Measurements from ENCODE around the gene XRCC4. TPM values are rescaled to one million over a fixed set of nuclear protein-coding genes. Genes with fewer than 3 reads are reported as not detected.

Gene XRCC4
- total RNA-seq, 2 experiments from 2014 or later, result 14.0 to 15.2 TPM

DNA sequence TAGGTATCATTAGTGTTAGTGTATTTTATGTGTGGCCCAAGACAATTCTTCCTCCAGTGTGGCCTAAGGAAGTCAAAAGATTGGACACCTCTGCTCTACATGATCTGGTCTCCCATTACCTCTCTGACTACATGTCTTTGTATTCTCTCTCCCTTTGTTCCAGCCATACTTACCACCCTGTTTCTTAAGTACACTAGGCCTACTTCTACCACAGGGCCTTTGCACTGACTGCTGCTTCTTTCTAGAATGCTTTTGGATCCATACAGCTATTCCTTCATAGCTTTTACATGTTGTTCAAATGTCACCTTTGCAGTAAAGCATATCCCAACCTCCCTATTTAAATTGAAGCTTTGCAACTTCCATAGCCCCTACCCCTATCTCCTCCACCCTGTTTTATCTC lies 5.4 kb downstream of the XRCC4 start:
- Mint-ChIP-seq H3K9me3 (no peaks in the 10 kb centered on the region), H3K4me3 (no peak overlapping the region), H3K36me3 (peaks cover 4% of the 10 kb centered on the region), H3K27me3 (no peaks in the 10 kb centered on the region), H3K27ac (no peak overlapping the region), H3K4me1 (ENCODE audit: low read depth) (peaks cover 11% of the 10 kb centered on the region)
- ChIA-PET CTCF (no interaction called here), POLR2A (no interaction called here)
- intact Hi-C loops (cut with micrococcal nuclease), result no loop called here
- DNase-seq, result no peak

DNA sequence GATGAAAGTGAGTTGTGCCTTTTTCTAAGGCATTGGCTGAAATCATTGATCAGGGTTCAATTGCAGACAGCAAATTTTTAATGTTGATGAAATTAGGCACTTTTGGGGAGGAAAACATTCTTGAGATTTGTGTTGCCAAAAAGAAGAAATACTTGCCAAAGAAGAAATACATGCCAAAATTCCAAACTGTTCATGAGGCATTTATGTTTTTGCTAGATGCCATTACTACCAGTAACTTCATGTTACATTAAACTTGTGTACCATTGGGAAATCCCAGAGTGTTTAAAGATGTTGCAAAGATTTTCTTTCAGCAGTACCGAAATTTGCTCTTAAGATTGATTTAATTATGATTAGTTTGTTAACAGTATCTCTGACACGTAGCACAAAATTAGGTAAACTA lies 7.0 kb downstream of the XRCC4 start:
- CTCF ChIA-PET, result no interaction called here
- H3K4me3 Mint-ChIP-seq, result no peak overlapping the region
- peaks cover 4% of the 10 kb centered on the region for H3K36me3 Mint-ChIP-seq
- intact Hi-C loops (cut with micrococcal nuclease), result no loop called here
- H3K27me3 Mint-ChIP-seq, result no peaks in the 10 kb centered on the region
- no peaks in the 10 kb centered on the region for H3K4me1 Mint-ChIP-seq (ENCODE audit: low read depth)
- POLR2A ChIA-PET, result no interaction called here
- H3K27ac Mint-ChIP-seq, result no peak overlapping the region
- no peaks in the 10 kb centered on the region for H3K9me3 Mint-ChIP-seq
- DNase-seq, result no peak

DNA sequence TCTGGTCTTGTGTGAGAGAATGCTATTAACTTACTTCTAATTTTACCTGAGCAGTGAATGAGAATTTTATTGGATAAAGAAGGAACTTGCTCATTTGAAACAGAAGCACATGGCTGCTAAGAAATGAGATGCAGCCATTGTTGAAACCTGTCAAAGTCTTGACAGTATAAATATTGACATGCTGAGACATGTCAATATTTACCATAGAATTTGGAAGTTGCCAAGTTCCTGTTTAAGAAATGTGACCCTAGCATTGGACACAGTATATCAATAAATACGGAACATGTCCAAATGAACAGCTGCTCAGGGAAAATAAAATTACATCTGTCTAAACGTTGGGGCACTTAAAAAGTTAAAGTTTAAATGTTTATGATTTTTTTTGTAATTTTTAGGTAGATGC lies 7.8 kb downstream of the XRCC4 start:
- Mint-ChIP-seq H3K4me1 (ENCODE audit: low read depth) (no peaks in the 10 kb centered on the region), H3K9me3 (no peaks in the 10 kb centered on the region), H3K27ac (no peak overlapping the region), H3K4me3 (no peak overlapping the region), H3K36me3 (peaks cover 4% of the 10 kb centered on the region), H3K27me3 (no peaks in the 10 kb centered on the region)
- CTCF ChIA-PET, result interaction anchor here (0.6 kb wide), 1 partner anchor 24 kb away, joined by 3 read pairs; no protein-coding TSS in a partner anchor
- POLR2A ChIA-PET, result no interaction called here
- DNase-seq, result no peak
- intact Hi-C loops (cut with micrococcal nuclease), result no loop called here

DNA sequence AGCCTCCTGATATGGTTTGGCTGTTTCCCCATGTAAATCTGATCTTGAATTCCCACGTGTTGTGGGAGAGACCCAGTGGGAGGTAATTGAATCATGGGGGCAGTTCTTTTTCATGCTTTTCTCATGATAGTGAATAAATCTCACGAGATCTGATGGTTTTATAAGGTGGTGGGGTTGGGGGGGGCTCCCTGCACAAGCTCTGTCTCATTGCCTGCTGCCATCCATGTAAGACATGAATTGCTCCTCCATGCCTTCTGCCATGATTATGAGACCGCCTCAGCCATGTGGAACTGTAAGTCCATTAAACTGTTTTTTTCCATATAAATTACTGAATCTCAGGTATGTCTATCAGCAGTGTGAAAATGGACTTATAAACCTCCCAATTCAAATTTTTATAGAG lies 12.8 kb downstream of the XRCC4 start:
- H3K4me3 Mint-ChIP-seq, result no peak overlapping the region
- peaks cover 11% of the 10 kb centered on the region for H3K36me3 Mint-ChIP-seq
- H3K27me3 Mint-ChIP-seq, result no peaks in the 10 kb centered on the region
- peaks cover 22% of the 10 kb centered on the region for H3K4me1 Mint-ChIP-seq (ENCODE audit: low read depth)
- no peak overlapping the region for H3K27ac Mint-ChIP-seq
- ChIA-PET CTCF (no interaction called here), POLR2A (no interaction called here)
- intact Hi-C loops (cut with micrococcal nuclease), result no loop called here
- H3K9me3 Mint-ChIP-seq, result peaks cover 20% of the 10 kb centered on the region
- DNase-seq, result no peak

GRCh38 chr5:83092619-83093018 lies 15.3 kb downstream of the XRCC4 start:
- CTCF ChIA-PET, result no interaction called here
- DNase-seq, result no peak
- Mint-ChIP-seq H3K36me3 (peaks cover 11% of the 10 kb centered on the region), H3K27ac (no peak overlapping the region), H3K4me3 (no peak overlapping the region), H3K9me3 (peaks cover 23% of the 10 kb centered on the region), H3K27me3 (no peaks in the 10 kb centered on the region), H3K4me1 (ENCODE audit: low read depth) (peaks cover 23% of the 10 kb centered on the region)
- intact Hi-C loops (cut with micrococcal nuclease), result no loop called here
- POLR2A ChIA-PET, result no interaction called here

DNA sequence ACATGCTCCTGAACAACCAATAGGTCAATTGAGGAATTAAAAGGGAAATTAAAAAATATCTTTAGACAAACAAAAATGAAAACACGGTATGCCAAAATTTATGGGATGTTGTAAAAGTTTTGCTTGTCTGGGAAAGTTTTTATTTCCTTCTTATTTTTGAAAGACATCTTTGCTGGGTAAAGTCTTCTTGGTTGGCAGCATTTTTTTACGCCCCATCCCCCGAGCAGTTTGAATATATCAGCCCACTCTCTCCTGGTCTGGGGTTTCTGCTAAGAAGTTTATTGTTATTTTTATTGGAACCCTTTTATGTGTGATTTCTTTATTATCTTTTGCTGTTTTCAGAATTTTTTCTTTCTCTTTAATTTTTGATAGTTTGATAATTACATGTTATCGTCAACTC lies 16.3 kb downstream of the XRCC4 start:
- Mint-ChIP-seq H3K9me3 (peaks cover 23% of the 10 kb centered on the region), H3K27me3 (no peaks in the 10 kb centered on the region), H3K4me3 (no peak overlapping the region), H3K4me1 (ENCODE audit: low read depth) (peaks cover 26% of the 10 kb centered on the region), H3K36me3 (peaks cover 11% of the 10 kb centered on the region), H3K27ac (no peak overlapping the region)
- ChIA-PET POLR2A (no interaction called here), CTCF (no interaction called here)
- intact Hi-C loops (cut with micrococcal nuclease), result no loop called here
- DNase-seq, result no peak

DNA sequence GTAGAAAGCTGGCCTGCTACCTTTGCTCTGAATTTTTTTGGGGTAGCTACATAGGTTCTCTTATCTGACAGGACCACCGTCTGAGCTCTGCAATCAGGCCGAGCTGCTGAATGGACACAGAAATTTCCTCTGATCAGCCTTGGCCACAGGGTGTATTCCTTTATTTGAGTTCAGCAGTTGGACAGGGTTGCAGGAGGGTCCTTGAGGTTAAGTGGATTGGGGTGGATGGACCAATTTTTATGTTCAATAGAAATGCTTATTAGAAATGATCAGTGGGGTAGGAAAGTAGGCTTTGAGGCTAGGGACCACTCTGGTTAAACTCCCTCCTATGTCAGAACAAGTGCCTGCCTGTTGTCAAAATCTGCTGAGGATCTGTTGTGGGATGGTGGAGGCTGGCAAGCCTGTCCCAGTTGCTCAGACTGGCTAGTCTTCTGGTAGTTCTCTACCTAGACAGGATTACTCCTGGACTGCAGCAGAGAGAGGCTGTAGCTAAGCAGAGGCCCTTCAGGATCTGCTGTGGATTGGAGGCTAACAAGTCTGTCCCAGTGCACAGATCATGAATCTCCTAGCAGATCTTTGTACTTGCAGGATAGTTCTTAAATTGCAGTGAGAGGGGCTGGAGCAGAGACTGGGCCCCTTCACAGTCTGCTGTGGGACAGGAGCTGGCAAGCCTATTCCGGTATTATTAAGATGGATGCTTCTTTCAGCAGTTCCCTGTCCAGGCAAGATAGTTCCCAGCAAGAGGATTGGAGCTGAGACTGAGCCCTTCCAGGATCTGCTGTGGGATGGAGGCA lies 18.0 kb downstream of the XRCC4 start:
- peaks cover 23% of the 10 kb centered on the region for H3K9me3 Mint-ChIP-seq
- no peak overlapping the region for H3K27ac Mint-ChIP-seq
- H3K4me3 Mint-ChIP-seq, result no peak overlapping the region
- intact Hi-C loops (cut with micrococcal nuclease), result no loop called here
- DNase-seq, result no peak
- peaks cover 11% of the 10 kb centered on the region for H3K36me3 Mint-ChIP-seq
- peaks cover 26% of the 10 kb centered on the region for H3K4me1 Mint-ChIP-seq (ENCODE audit: low read depth)
- CTCF ChIA-PET, result no interaction called here
- POLR2A ChIA-PET, result no interaction called here
- H3K27me3 Mint-ChIP-seq, result no peaks in the 10 kb centered on the region

DNA sequence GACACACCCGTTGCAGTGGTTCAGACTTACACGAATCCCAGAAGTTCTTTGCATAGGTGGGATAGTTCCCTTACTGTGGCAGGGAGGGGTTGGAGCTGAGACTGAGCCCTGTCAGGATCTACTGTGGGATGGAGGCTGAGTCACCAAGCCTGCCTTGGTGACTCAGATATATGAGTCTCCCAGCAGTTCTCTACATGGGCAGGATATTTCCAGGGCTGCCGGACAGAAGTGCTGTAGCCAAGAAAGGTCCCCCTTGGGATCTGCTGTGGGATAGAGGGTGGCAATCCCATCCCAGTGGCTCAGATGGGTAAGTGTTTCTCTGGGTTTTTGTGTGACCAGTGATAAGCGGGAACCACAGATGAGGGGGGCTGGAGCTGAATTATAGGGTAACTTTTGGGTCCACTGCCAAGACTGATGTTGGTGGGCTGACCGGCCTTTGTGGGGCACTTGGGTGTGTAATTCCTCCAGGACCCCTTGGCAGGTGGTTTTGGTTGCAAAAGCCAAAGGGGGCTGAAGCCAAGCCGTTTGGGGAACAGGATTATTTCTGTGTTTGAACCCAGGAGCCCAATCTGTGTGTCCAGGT lies 18.7 kb downstream of the XRCC4 start:
- H3K27me3 Mint-ChIP-seq, result no peaks in the 10 kb centered on the region
- peaks cover 21% of the 10 kb centered on the region for H3K9me3 Mint-ChIP-seq
- DNase-seq, result no peak
- peaks cover 11% of the 10 kb centered on the region for H3K36me3 Mint-ChIP-seq
- no peak overlapping the region for H3K27ac Mint-ChIP-seq
- no peak overlapping the region for H3K4me3 Mint-ChIP-seq
- ChIA-PET CTCF (no interaction called here), POLR2A (no interaction called here)
- H3K4me1 Mint-ChIP-seq (ENCODE audit: low read depth), result peaks cover 25% of the 10 kb centered on the region
- intact Hi-C loops (cut with micrococcal nuclease), result no loop called here

DNA sequence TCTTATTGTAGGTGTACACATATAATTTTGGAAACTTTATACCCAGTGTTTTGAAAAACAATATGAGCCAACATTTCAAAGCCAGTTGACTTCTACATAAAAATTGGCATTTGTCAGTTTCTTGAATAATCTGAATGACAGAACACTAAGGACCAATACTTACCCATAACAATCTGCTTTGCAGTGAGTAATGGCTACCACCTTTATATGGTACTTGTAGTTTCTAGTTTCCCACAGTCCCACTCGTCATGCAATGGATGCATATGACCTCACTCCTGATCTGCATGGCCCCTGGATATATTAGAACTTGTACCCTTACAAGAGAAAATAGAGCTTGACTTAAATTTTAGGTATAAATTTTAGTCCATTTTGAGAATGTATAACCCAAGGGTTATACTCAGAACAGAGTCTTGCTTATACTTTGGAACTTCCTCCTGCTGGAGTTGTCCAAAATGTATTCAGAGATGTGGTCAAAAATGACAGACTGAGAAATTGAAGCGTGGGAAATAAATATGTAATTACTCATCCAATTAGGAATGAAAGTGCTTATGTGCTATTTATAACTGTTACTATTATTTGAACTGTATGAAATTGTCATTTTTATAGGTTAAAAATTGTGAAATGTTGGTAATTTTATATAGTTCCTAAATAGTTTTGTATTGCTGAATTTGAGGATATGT lies 19.5 kb downstream of the XRCC4 start:
- peaks cover 21% of the 10 kb centered on the region for H3K9me3 Mint-ChIP-seq
- CTCF ChIA-PET, result no interaction called here
- no peak overlapping the region for H3K27ac Mint-ChIP-seq
- intact Hi-C loops (cut with micrococcal nuclease), result no loop called here
- no peaks in the 10 kb centered on the region for H3K27me3 Mint-ChIP-seq
- H3K4me1 Mint-ChIP-seq (ENCODE audit: low read depth), result peaks cover 18% of the 10 kb centered on the region
- no peak overlapping the region for H3K4me3 Mint-ChIP-seq
- DNase-seq, result no peak
- POLR2A ChIA-PET, result no interaction called here
- peaks cover 11% of the 10 kb centered on the region for H3K36me3 Mint-ChIP-seq

DNA sequence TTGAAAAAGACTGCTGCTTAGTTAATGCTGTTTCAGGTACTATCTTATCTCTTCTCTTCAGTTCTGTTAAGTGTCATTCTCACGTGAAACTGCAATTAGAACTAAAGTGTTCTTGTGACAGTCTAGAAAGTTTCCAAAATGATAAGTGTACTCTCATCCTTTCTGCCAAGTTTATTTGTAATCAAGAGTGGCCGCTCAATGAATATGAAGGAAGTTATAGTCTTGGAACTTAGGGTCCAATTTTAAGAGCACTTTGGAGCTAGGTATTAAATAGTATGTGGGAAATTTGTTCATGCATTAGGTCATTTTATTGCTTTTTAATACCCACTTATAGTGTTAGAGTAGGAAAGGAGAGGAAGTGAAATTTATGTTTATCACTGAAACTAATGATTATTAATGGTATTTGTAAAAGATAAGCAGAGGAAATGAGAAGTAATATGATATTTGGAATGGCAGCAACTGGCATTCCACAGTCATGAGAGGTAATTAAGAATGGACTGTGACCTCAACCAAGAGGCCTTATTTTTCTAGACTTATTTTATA lies 20.4 kb downstream of the XRCC4 start:
- peaks cover 9% of the 10 kb centered on the region for H3K4me1 Mint-ChIP-seq (ENCODE audit: low read depth)
- no peak overlapping the region for H3K4me3 Mint-ChIP-seq
- no peaks in the 10 kb centered on the region for H3K27me3 Mint-ChIP-seq
- peaks cover 11% of the 10 kb centered on the region for H3K36me3 Mint-ChIP-seq
- peaks cover 18% of the 10 kb centered on the region for H3K9me3 Mint-ChIP-seq
- ChIA-PET CTCF (no interaction called here), POLR2A (no interaction called here)
- H3K27ac Mint-ChIP-seq, result no peak overlapping the region
- intact Hi-C loops (cut with micrococcal nuclease), result no loop called here
- no peak for DNase-seq

DNA sequence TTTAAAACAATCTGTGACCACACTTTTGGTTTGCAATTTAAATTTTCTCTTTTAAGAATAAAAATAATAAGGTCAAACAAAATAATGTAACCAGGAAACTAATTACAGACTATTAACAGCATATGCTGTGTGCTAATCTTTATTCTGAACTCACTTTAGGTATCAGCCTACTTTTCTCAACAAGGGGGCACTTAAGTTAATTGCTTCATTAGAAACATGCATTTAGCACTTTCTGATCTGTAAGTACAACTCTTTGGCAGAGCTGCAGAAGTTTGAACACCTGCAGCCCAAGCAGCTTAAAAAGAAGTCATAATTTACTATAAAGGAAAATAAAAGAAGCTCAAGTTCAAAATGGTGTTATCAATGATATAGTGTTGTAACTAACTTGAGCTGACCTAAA lies 21.7 kb downstream of the XRCC4 start:
- no peak overlapping the region for H3K27ac Mint-ChIP-seq

GRCh38 chr5:83099445-83099844 lies 22.1 kb downstream of the XRCC4 start:
- no peaks in the 10 kb centered on the region for H3K27me3 Mint-ChIP-seq
- H3K9me3 Mint-ChIP-seq, result peaks cover 4% of the 10 kb centered on the region
- no peaks in the 10 kb centered on the region for H3K36me3 Mint-ChIP-seq
- POLR2A ChIA-PET, result no interaction called here
- DNase-seq, result no peak
- CTCF ChIA-PET, result no interaction called here
- intact Hi-C loops (cut with micrococcal nuclease), result no loop called here
- H3K27ac Mint-ChIP-seq, result no peak overlapping the region
- peaks cover 4% of the 10 kb centered on the region for H3K4me1 Mint-ChIP-seq (ENCODE audit: low read depth)
- H3K4me3 Mint-ChIP-seq, result no peak overlapping the region

More for the DNA sequence above, 21.7 kb downstream of the XRCC4 start:
- intact Hi-C loops (cut with micrococcal nuclease), result no loop called here
- Mint-ChIP-seq H3K36me3 (peaks cover under 1% of the 10 kb centered on the region), H3K4me3 (no peak overlapping the region), H3K9me3 (peaks cover 6% of the 10 kb centered on the region), H3K4me1 (ENCODE audit: low read depth) (peaks cover 4% of the 10 kb centered on the region), H3K27me3 (no peaks in the 10 kb centered on the region)
- POLR2A ChIA-PET, result no interaction called here
- CTCF ChIA-PET, result no interaction called here
- no peak for DNase-seq

DNA sequence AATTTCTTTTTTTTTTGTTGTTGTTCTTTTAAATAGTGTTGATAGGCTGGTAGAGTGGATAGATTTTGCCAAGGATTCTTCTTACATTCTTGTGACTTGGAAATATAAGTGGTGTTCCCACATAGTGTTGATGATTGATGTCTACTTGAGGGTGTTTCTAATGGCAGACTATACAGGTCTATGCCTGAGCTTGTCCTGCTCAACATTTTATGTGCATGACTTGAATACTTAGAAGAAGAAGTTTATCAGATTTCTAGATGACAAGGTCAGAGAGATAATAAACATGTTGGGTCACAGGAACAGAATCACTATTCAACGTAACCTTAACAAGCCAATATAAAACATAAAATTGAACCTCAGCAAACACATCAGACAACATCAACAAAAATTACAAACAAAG lies 24.2 kb downstream of the XRCC4 start:
- intact Hi-C loops (cut with micrococcal nuclease), result no loop called here
- Mint-ChIP-seq H3K4me3 (no peak overlapping the region), H3K4me1 (ENCODE audit: low read depth) (peaks cover 4% of the 10 kb centered on the region), H3K27ac (no peak overlapping the region), H3K9me3 (no peaks in the 10 kb centered on the region), H3K27me3 (no peaks in the 10 kb centered on the region), H3K36me3 (no peaks in the 10 kb centered on the region)
- ChIA-PET POLR2A (no interaction called here), CTCF (no interaction called here)
- DNase-seq, result no peak
